Tibial artery (tissue), 4 donors: Measurements from ENCODE around the gene PPP2R5E.

Experiments used
- DNase-seq, 2 donors: peaks; one replicate each; pipeline ENCODE4 v3.0.0-alpha.2; 2019
- H3K27ac ChIP-seq, 2 donors: fragments of 200-600 bp; sonication (generic) in 1 of 2; 1 replicate in 1 of 2; 2 replicates in 1 of 2; pipeline ENCODE4 v1.5.1; 2018 to 2019; ENCODE audit warnings: mild to moderate bottlenecking in 1 of 2
- H3K27me3 ChIP-seq, 2 donors: fragments of 200-600 bp; sonication (generic) in 1 of 2; one replicate each; pipeline versions ENCODE4 v1.5.1 to v1.6.0; 2016 to 2019
- H3K36me3 ChIP-seq, 3 donors: fragments of 200-600 bp; sonication (generic) in 2 of 3; one replicate each; pipeline ENCODE4 v1.5.1; 2016 to 2019; ENCODE audit warnings: mild to moderate bottlenecking in 2 of 3
- H3K4me1 ChIP-seq, 4 donors: fragments of 200-600 bp; sonication (generic) in 2 of 4; 1 replicate in 3 of 4; 2 replicates in 1 of 4; pipeline ENCODE4 v1.5.1; 2016 to 2019
- H3K4me3 ChIP-seq, 2 donors: fragments of 200-600 bp; sonication (generic) in 1 of 2; 1 replicate in 1 of 2; 2 replicates in 1 of 2; pipeline ENCODE4 v1.5.1; 2018 to 2019; ENCODE audit warnings: mild to moderate bottlenecking in 2 of 2
- H3K9me3 ChIP-seq, 3 donors: fragments of 200-600 bp; sonication (generic) in 1 of 3; one replicate each; pipeline ENCODE4 v1.5.1; 2016 to 2019
- CTCF ChIP-seq, 2 experiments: fragments of 200-600 bp in 1 of 2; fragments of 450-650 bp in 1 of 2; IDR thresholded peaks; one replicate each; pipeline ENCODE4 v1.5.1; 2017 to 2019; ENCODE audit warnings: antibody characterized with exemption in 2 of 2, mild to moderate bottlenecking in 1 of 2, moderate library complexity in 1 of 2
- intact Hi-C: fragments of 100-400 bp; cut with DNase I; formaldehyde crosslinking; loops from one replicate; pipeline ENCODE4 v1.15.0; 2023; ENCODE audit warnings: low total_unique reads

PPP2R5E gene

GRCh38 chr14:63432228-63432627 lies 110.9 kb downstream of the PPP2R5E start:
- no peak for DNase-seq
- Histone ChIP-seq H3K27me3 (no peaks in the 10 kb centered on the region), H3K9me3 (no peaks in the 10 kb centered on the region), H3K4me3 (no peak overlapping the region), H3K27ac (no peak overlapping the region), H3K36me3 (no peaks in the 10 kb centered on the region), H3K4me1 (peaks cover 0 to 43% (median 24%) of the 10 kb centered on the region in 4 donors)
- intact Hi-C loops, result no loop called here
- no peak for TF ChIP-seq CTCF (IDR thresholded peaks at IDR 0.05)

- Histone ChIP-seq H3K27ac (no peak overlapping the region), H3K4me3 (no peak overlapping the region), H3K27me3 (no peaks in the 10 kb centered on the region), H3K36me3 (no peaks in the 10 kb centered on the region), H3K9me3 (no peaks in the 10 kb centered on the region), H3K4me1 (peaks cover 0 to 36% (median 17%) of the 10 kb centered on the region in 4 donors)
- no peak for DNase-seq
- no peak for TF ChIP-seq CTCF (IDR thresholded peaks at IDR 0.05)
- intact Hi-C loops, result no loop called here
These were observed 111.7 kb downstream of the PPP2R5E start for GRCh38 chr14:63431466-63431865.

- DNase-seq, result no peak
- H3K27me3 ChIP-seq, result no peaks in the 10 kb centered on the region
- H3K27ac ChIP-seq, result no peak overlapping the region
- no peak for TF ChIP-seq CTCF (IDR thresholded peaks at IDR 0.05)
- H3K4me1 ChIP-seq, result peaks cover 0 to 13% (median 2%) of the 10 kb centered on the region in 4 donors
- intact Hi-C loops, result no loop called here
- H3K9me3 ChIP-seq, result no peaks in the 10 kb centered on the region
- no peak overlapping the region for H3K4me3 ChIP-seq
- H3K36me3 ChIP-seq, result no peaks in the 10 kb centered on the region
These were observed 114.7 kb downstream of the PPP2R5E start for GRCh38 chr14:63428486-63428885.

GRCh38 chr14:63426838-63427352 lies 116.3 kb downstream of the PPP2R5E start:
- TF ChIP-seq CTCF (IDR thresholded peaks at IDR 0.05), result no peak
- no peak for DNase-seq
- peaks cover 0 to 6% (median 2%) of the 10 kb centered on the region in 4 donors for H3K4me1 ChIP-seq
- H3K36me3 ChIP-seq, result no peaks in the 10 kb centered on the region
- intact Hi-C loops, result no loop called here
- H3K27ac ChIP-seq, result no peak overlapping the region
- no peak overlapping the region for H3K4me3 ChIP-seq
- no peaks in the 10 kb centered on the region for H3K9me3 ChIP-seq
- H3K27me3 ChIP-seq, result no peaks in the 10 kb centered on the region

- DNase-seq, result no peak
- H3K36me3 ChIP-seq, result peaks cover 0 to 4% (median 0%) of the 10 kb centered on the region in 3 donors
- H3K27ac ChIP-seq, result no peak overlapping the region
- H3K9me3 ChIP-seq, result no peaks in the 10 kb centered on the region
- no peak overlapping the region for H3K4me3 ChIP-seq
- TF ChIP-seq CTCF (IDR thresholded peaks at IDR 0.05), result no peak
- H3K27me3 ChIP-seq, result no peaks in the 10 kb centered on the region
- H3K4me1 ChIP-seq, result peaks cover 0 to 4% (median 0%) of the 10 kb centered on the region in 4 donors
- intact Hi-C loops, result no loop called here
These were observed 119.3 kb downstream of the PPP2R5E start for GRCh38 chr14:63423889-63424288.

- Histone ChIP-seq H3K27ac (no peak overlapping the region), H3K36me3 (peaks cover 0 to 4% (median 0%) of the 10 kb centered on the region in 3 donors), H3K4me1 (peaks cover 0 to 4% (median 0%) of the 10 kb centered on the region in 4 donors), H3K9me3 (no peaks in the 10 kb centered on the region), H3K27me3 (no peaks in the 10 kb centered on the region), H3K4me3 (no peak overlapping the region)
- DNase-seq, result no peak
- intact Hi-C loops, result no loop called here
- TF ChIP-seq CTCF (IDR thresholded peaks at IDR 0.05), result no peak
These were observed 119.8 kb downstream of the PPP2R5E start for GRCh38 chr14:63423381-63423780.
